Chondrocyte (in vitro differentiated cells): ENCODE data around the gene LRP1-AS. TPM values are rescaled to one million over a fixed set of nuclear protein-coding genes. Genes with fewer than 3 reads are reported as not detected.

ENCODE experiments used
- DNase-seq: peaks from one replicate; pipeline ENCODE4 v3.0.0; 2021; ENCODE audit warnings: mixed read lengths, low spot score
- H3K27ac Mint-ChIP-seq: one replicate; pipeline ENCODE4 v1.8.0; 2021; ENCODE audit warnings: mild to moderate bottlenecking, moderate library complexity, mixed read lengths; ENCODE audit not compliant: unreplicated experiment
- H3K27me3 Mint-ChIP-seq: 2 replicates; pipeline ENCODE4 v1.8.0; 2021; ENCODE audit warnings: low read depth, mixed read lengths
- H3K36me3 Mint-ChIP-seq: 2 replicates; pipeline ENCODE4 v1.8.0; 2021; ENCODE audit warnings: low read depth, mixed read lengths
- H3K4me1 Mint-ChIP-seq: 2 replicates; pipeline ENCODE4 v1.8.0; 2021; ENCODE audit warnings: low read depth, mild to moderate bottlenecking, mixed read lengths
- H3K4me3 Mint-ChIP-seq: one replicate; pipeline ENCODE4 v1.8.0; 2021; ENCODE audit warnings: mild to moderate bottlenecking, moderate library complexity, mixed read lengths; ENCODE audit not compliant: unreplicated experiment
- H3K9me3 Mint-ChIP-seq: 2 replicates; pipeline ENCODE4 v1.8.0; 2021; ENCODE audit warnings: low read depth, mixed read lengths
- total RNA-seq: library from RNA; stranded (reverse); gene quantifications from 3 replicates; pipeline ENCODE4 v1.2.1, GENCODE V29; 2021
- TF ChIP-seq, protein P1 (sequence below): fragments of 200-600 bp; sonication (generic); IDR thresholded peaks from 2 replicates; pipeline ENCODE4 v1.5.0; 2021; ENCODE audit warnings: antibody characterized with exemption, mild to moderate bottlenecking, moderate library complexity

Gene LRP1-AS
- total RNA-seq, 1 donor from 2014 or later, result not detected

DNA sequence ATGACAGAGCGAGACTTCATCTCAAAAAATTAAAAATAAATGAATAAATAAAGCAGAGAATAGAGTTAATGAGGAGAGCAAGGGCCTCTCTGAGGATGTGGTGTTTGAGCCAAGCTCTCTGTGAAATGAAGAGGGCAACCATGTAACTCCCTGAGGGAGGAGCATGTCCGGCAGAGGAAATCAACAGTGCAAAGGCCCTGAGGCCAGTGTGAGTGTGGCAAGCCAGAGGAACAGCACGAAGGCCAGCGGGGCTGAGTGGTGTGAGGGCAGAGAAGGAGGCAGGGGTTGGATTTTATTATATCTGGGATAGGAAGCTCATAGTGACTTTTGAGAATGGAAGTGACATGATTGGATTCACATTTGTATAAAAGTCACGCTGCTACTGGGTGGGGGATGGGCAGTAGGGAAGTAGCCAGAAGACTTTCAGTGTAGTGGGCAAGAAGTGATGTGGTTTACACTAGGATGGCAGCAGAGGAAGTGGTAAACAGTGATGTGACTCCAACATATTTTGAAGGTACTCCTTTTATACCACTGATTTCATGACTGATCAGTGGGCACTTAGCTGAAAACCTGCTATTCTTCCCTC lies 10.3 kb upstream of the LRP1-AS start:
- peaks cover 64% of the 10 kb centered on the region for H3K36me3 Mint-ChIP-seq
- TF ChIP-seq, protein P1, sequence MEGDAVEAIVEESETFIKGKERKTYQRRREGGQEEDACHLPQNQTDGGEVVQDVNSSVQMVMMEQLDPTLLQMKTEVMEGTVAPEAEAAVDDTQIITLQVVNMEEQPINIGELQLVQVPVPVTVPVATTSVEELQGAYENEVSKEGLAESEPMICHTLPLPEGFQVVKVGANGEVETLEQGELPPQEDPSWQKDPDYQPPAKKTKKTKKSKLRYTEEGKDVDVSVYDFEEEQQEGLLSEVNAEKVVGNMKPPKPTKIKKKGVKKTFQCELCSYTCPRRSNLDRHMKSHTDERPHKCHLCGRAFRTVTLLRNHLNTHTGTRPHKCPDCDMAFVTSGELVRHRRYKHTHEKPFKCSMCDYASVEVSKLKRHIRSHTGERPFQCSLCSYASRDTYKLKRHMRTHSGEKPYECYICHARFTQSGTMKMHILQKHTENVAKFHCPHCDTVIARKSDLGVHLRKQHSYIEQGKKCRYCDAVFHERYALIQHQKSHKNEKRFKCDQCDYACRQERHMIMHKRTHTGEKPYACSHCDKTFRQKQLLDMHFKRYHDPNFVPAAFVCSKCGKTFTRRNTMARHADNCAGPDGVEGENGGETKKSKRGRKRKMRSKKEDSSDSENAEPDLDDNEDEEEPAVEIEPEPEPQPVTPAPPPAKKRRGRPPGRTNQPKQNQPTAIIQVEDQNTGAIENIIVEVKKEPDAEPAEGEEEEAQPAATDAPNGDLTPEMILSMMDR, result no peak
- no peak for DNase-seq
- peak overlapping the region; percentile 22 for H3K27ac Mint-ChIP-seq
- H3K4me1 Mint-ChIP-seq, result peaks cover 15% of the 10 kb centered on the region
- H3K27me3 Mint-ChIP-seq, result no peaks in the 10 kb centered on the region
- no peak overlapping the region for H3K4me3 Mint-ChIP-seq
- H3K9me3 Mint-ChIP-seq, result no peaks in the 10 kb centered on the region

DNA sequence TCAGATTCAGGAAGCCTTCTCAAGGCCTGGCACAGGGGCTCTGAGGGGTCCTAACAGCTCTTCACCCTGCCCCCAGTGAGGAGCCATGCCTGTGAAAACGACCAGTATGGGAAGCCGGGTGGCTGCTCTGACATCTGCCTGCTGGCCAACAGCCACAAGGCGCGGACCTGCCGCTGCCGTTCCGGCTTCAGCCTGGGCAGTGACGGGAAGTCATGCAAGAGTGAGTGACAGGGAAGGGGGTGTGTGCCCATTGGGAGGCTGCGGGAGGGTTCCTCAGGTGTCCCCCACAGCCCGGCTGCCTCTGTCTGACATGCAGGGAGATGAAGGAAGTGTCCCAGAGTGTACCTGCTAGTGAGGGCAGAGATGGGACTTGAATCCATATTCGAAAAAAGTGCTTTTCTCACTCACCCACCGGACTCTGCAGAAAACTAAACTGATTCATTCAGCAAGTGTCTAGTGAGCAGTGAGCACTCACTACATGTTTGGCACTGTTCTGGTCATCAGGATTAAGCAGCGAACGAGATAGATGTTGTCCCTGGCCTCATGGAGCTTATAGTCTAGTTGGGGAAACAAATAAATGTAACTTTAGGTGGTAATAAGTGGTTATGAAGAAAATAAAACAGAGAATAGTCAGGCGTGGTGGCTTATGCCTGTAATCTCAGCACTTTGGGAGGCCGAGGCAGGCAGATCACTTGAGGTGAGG lies 9.4 kb upstream of the LRP1-AS start:
- no peak overlapping the region for H3K4me3 Mint-ChIP-seq
- DNase-seq, result no peak
- H3K4me1 Mint-ChIP-seq, result peaks cover 23% of the 10 kb centered on the region
- H3K27ac Mint-ChIP-seq, result no peak overlapping the region
- no peaks in the 10 kb centered on the region for H3K9me3 Mint-ChIP-seq
- H3K27me3 Mint-ChIP-seq, result no peaks in the 10 kb centered on the region
- TF ChIP-seq, protein P1, result no peak
- H3K36me3 Mint-ChIP-seq, result peaks cover 56% of the 10 kb centered on the region

DNA sequence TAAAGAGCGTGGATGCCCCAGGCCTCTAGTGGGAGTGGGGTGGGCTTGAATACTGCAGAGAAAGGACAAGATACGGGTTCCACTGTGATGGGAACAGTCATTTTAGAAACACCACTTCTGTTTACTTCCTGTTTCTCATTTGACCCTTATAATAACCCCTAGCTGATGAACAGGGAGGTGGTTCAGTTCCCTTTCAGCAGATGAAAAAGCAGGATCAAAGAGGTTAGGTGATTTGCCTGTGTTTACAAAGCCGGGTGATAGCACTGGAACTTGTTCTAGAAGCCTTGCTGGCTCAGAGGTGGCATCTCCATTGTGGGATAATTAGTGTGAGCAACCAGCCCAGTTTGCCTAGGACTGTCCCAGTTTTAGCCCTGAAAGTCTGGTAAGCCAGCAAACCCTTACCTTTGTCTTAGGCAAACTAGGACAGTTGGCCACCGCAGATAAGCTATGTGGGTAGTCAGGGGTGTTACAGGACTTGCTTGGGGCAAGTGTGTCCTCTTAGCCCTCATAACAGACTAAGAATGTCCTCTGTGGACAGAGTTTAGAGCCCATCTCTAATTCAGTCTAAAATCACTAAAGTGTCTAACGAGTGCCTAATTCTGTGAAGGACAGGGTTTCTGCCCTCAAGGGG lies 7.5 kb upstream of the LRP1-AS start:
- Mint-ChIP-seq H3K9me3 (no peaks in the 10 kb centered on the region), H3K4me1 (peaks cover 42% of the 10 kb centered on the region), H3K36me3 (peaks cover 40% of the 10 kb centered on the region), H3K27me3 (no peaks in the 10 kb centered on the region), H3K27ac (no peak overlapping the region), H3K4me3 (no peak overlapping the region)
- DNase-seq, result no peak
- TF ChIP-seq, protein P1, result no peak

DNA sequence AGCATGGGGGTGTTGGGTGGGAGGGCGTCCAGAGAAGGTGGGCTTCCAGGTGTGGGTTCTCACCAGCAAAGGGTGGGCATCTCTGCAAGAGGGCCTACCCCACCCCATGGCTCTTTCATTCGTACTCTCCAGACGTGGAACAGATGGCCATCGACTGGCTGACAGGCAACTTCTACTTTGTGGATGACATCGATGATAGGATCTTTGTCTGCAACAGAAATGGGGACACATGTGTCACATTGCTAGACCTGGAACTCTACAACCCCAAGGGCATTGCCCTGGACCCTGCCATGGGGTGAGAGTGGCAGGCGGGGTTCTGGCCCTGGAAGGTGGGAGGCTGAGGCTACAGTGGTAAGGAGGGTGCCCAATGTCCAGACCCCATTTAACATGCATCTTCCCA lies 6.7 kb upstream of the LRP1-AS start:
- no peak overlapping the region for H3K4me3 Mint-ChIP-seq
- TF ChIP-seq, protein P1, result no peak
- H3K27me3 Mint-ChIP-seq, result no peaks in the 10 kb centered on the region
- no peak for DNase-seq
- peaks cover 51% of the 10 kb centered on the region for H3K4me1 Mint-ChIP-seq
- H3K36me3 Mint-ChIP-seq, result peaks cover 43% of the 10 kb centered on the region
- H3K27ac Mint-ChIP-seq, result peak overlapping the region; percentile 12
- no peaks in the 10 kb centered on the region for H3K9me3 Mint-ChIP-seq

DNA sequence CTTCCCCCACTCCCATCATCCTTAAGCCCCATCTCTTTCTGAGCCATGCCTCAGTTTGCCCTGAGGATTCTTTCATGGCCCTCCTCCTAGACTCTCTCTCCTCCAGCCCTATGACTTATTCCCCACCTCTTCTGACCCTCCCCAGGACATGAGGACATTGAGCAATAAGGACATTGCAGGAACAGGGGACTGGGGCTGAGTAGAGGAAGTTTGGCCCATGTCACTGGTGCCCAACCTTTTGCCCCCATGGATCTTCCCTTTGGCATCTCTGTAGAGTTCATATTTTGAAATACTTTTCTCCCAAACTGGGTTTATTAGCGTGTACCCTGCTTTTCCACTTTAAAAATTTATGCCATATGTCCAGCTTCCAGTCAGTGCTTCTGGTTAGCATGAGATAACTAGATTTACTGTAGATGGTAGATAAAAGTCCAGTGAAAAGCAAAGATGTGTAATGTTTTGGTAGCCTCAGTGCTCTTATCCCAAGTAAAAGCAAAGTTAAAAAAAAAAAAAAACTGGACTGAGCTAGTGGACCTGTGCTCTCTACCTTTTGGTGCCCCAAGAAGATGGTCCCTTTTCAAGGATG lies 6.1 kb upstream of the LRP1-AS start:
- DNase-seq, result no peak
- H3K36me3 Mint-ChIP-seq, result peaks cover 41% of the 10 kb centered on the region
- no peaks in the 10 kb centered on the region for H3K27me3 Mint-ChIP-seq
- no peaks in the 10 kb centered on the region for H3K9me3 Mint-ChIP-seq
- peak overlapping the region; percentile 95 for H3K27ac Mint-ChIP-seq
- H3K4me1 Mint-ChIP-seq, result peaks cover 56% of the 10 kb centered on the region
- TF ChIP-seq, protein P1, result no peak
- H3K4me3 Mint-ChIP-seq, result no peak overlapping the region
